K562 (cell line): Measurements from ENCODE around the gene RET. TPM values are rescaled to one million over a fixed set of nuclear protein-coding genes. Genes with fewer than 3 reads are reported as not detected.

Experiments
- ATAC-seq: fragments of 200-7000 bp; cut with Tn5 transposase; 3 replicates; pipeline ENCODE4 v1.9.1; 2020; ENCODE audit warnings: moderate library complexity
- BruUV-seq: library from RNA; stranded (reverse); fragments of 400-500 nt; replicated peaks from 2 replicates; lab custom pipeline; 2021; lab: Mats Ljungman, UMichigan
- CTCF ChIA-PET: fragments of 300-600 bp; formaldehyde crosslinking; extraction: SDS; loops from one replicate; lab custom pipeline; 2021; ENCODE audit warnings: low intra/inter-chr PET ratio; lab: Yijun Ruan, JAX
- POLR2A ChIA-PET: fragments of 300-600, 350-650 bp; sonication (Branson Sonifier 250); formaldehyde crosslinking; extraction: SDS; loops from one replicate; lab custom pipeline; 2021; ENCODE audit warnings: antibody characterized with exemption, inconsistent platforms; lab: Yijun Ruan, JAX
- DNase-seq, 4 experiments: peaks; one replicate each; pipeline versions ENCODE4 v3.0.0 to v3.0.0-alpha.2; 2011 to 2018; ENCODE audit warnings: low spot score in 3 of 4, mixed read lengths in 3 of 4; ENCODE audit errors: extremely low read depth in 1 of 4
- FAIRE-seq: peaks from 2 replicates; lab custom pipeline; 2011; peaks lifted over from hg19 to GRCh38; lab: Jason Lieb, UNC
- H2AFZ ChIP-seq: 2 replicates; pipeline ENCODE4 v1.6.0; 2011; ENCODE audit warnings: low read depth, low read length, control low read depth, inconsistent platforms
- H3K27ac ChIP-seq: fragments of 200-600 bp; 3 replicates; pipeline ENCODE4 v1.8.0; 2011; ENCODE audit warnings: low read depth, mild to moderate bottlenecking, control low read depth, inconsistent platforms, low read length, moderate library complexity, mixed read lengths; ENCODE audit errors: extremely low read depth
- H3K27me3 ChIP-seq, 2 experiments: fragments of 300-600 bp in 1 of 2; 2 replicates in 1 of 2; 3 replicates in 1 of 2; pipeline versions ENCODE4 v1.6.0 to v1.8.0; 2011; ENCODE audit warnings: inconsistent platforms in 2 of 2, low read length in 2 of 2, mild to moderate bottlenecking in 1 of 2, mixed read lengths in 1 of 2, moderate library complexity in 1 of 2; ENCODE audit not compliant: control insufficient read depth in 2 of 2, insufficient read depth in 2 of 2
- H3K36me3 ChIP-seq: fragments of 300-600 bp; 3 replicates; pipeline ENCODE4 v1.8.0; 2011; ENCODE audit warnings: mild to moderate bottlenecking, low read length, inconsistent platforms; ENCODE audit not compliant: control insufficient read depth, insufficient read depth
- H3K4me1 ChIP-seq, 2 experiments: fragments of 200-600 bp in 1 of 2; replicated peaks in 1 of 2; 2 replicates in 1 of 2; 3 replicates in 1 of 2; pipeline versions ENCODE4 v1.5.1 to v1.8.0; 2011; ENCODE audit warnings: inconsistent platforms in 2 of 2, low read length in 2 of 2, mild to moderate bottlenecking in 1 of 2, mixed read lengths in 1 of 2, moderate library complexity in 1 of 2; ENCODE audit not compliant: control insufficient read depth in 2 of 2, insufficient read depth in 2 of 2
- H3K4me2 ChIP-seq: 2 replicates; pipeline ENCODE4 v1.6.1; 2011; ENCODE audit warnings: low read length, control low read depth, inconsistent platforms, mixed read lengths; ENCODE audit not compliant: insufficient read depth
- H3K4me3 ChIP-seq: fragments of 200-600 bp; sonication (generic), shearing (Covaris generic); 2 replicates; pipeline ENCODE4 v1.5.1; 2016; ENCODE audit warnings: control low read depth, inconsistent platforms
- H3K79me2 ChIP-seq: fragments of 200-600 bp; 3 replicates; pipeline ENCODE4 v1.8.0; 2011; ENCODE audit warnings: low read length, inconsistent platforms; ENCODE audit not compliant: control insufficient read depth, insufficient read depth
- H3K9ac ChIP-seq, 2 experiments: 2 replicates each; pipeline versions ENCODE4 v1.6.0 to v1.6.1; 2011; ENCODE audit warnings: low read depth in 2 of 2, low read length in 2 of 2, control low read depth in 1 of 2, inconsistent platforms in 1 of 2, mild to moderate bottlenecking in 1 of 2, mixed read lengths in 1 of 2; ENCODE audit not compliant: insufficient read depth in 1 of 2
- H3K9me1 ChIP-seq: one replicate; pipeline ENCODE4 v1.6.0; 2011; ENCODE audit warnings: inconsistent platforms, mild to moderate bottlenecking, low read length, moderate library complexity; ENCODE audit not compliant: control insufficient read depth, insufficient read depth
- H3K9me3 ChIP-seq: replicated peaks from 2 replicates; pipeline ENCODE4 v1.5.1; 2011; ENCODE audit warnings: low read depth, low read length, inconsistent platforms; ENCODE audit not compliant: control insufficient read depth, insufficient read depth
- H4K20me1 ChIP-seq: replicated peaks from 2 replicates; pipeline ENCODE4 v1.6.1; 2011; ENCODE audit warnings: low read length, inconsistent platforms, mixed read lengths; ENCODE audit not compliant: control insufficient read depth, insufficient read depth
- BRF1 ChIP-seq: IDR thresholded peaks from 3 replicates; pipeline ENCODE4 v1.6.1; 2011; ENCODE audit warnings: borderline replicate concordance, mild to moderate bottlenecking; ENCODE audit not compliant: insufficient read length; ENCODE audit errors: extremely low read depth
- CBFA2T3 ChIP-seq: fragments of 450-650 bp; IDR thresholded peaks from 2 replicates; pipeline ENCODE4 v1.6.1; 2017
- E4F1 ChIP-seq: fragments of 250-450 bp; sonication (Bioruptor Pico); IDR thresholded peaks from 2 replicates; pipeline ENCODE4 v1.5.0; 2021; ENCODE audit warnings: mild to moderate bottlenecking, borderline replicate concordance
- HNRNPL ChIP-seq: fragments of 200-400 bp; formaldehyde crosslinking; IDR thresholded peaks from 2 replicates; pipeline ENCODE4 v1.6.1; 2017; ENCODE audit warnings: low read depth, mild to moderate bottlenecking, low read length
- MYBL2 ChIP-seq, 2 experiments: fragments of 450-650 bp in 1 of 2; sonication (generic) in 1 of 2; formaldehyde crosslinking in 1 of 2; IDR thresholded peaks; 2 replicates each; pipeline versions ENCODE4 v1.6.1 to v1.8.1; 2017 to 2022; ENCODE audit warnings: borderline replicate concordance in 1 of 2, inconsistent platforms in 1 of 2, low read depth in 1 of 2, mild to moderate bottlenecking in 1 of 2, missing genetic modification reagents in 1 of 2, moderate library complexity in 1 of 2
- ZEB2 ChIP-seq: fragments of 450-650 bp; IDR thresholded peaks from 2 replicates; pipeline ENCODE4 v1.6.1; 2016
- WGBS: fragments of 100-300 bp; shearing (Covaris generic); methylation state at CpG from one replicate; pipeline ENCODE4 v1.1.6; 2016; ENCODE audit warnings: low coverage, mixed read lengths; ENCODE audit not compliant: insufficient coverage; ENCODE audit errors: missing lambda C conversion rate; 5-methylcytosine and 5-hydroxymethylcytosine counted together
- in situ Hi-C: fragments of 300-500 bp; cut with MboI; formaldehyde crosslinking; loops from 4 replicates; pipeline ENCODE4 v1.15.0; 2018; ENCODE audit warnings: inconsistent platforms, mixed read lengths
- intact Hi-C: fragments of 100-400 bp; cut with micrococcal nuclease; formaldehyde crosslinking; loops from 2 replicates; pipeline ENCODE4 v1.14.2; 2022
- polyA plus RNA-seq, 8 experiments: library from polyadenylated mRNA; depleted of rRNA in 4 of 8; stranded (reverse) in 5 of 8; unstranded in 3 of 8; fragments of >200 nt; fragmentation: Nextera tagmentation in 2 of 8; fragmentation: Illumina TruSeq in 1 of 8; extraction: Ambion mirVana in 2 of 8; extraction: Trizol in 1 of 8; gene quantifications; 2 replicates each; pipeline versions ENCODE4 v1.2.1 to v1.2.3, GENCODE V29; 2011 to 2014; ENCODE audit warnings: inconsistent platforms in 1 of 8, missing spikeins in 1 of 8
- total RNA-seq, 7 experiments: library from RNA; depleted of rRNA in 6 of 7; stranded (reverse); fragments of >200 nt in 6 of 7; fragmentation: Illumina TruSeq in 2 of 7; extraction: Trizol in 2 of 7; gene quantifications; 2 replicates each; pipeline versions ENCODE4 v1.2.1 to v1.2.3, GENCODE V29; 2011 to 2021; ENCODE audit warnings: low replicate concordance in 1 of 7

The RET gene
- total and polyA plus RNA-seq, 9 of the 15 experiments (the other 6 are each of a cell fraction or from before 2014, with no cell fraction given), result 0.04 to 0.05 TPM; not detected in 7

- POLR2A ChIA-PET, result no interaction called here
- H2AFZ ChIP-seq, result no peak overlapping the region
- peaks cover 4 to 44% of the 10 kb centered on the region in 2 experiments; a peak in 4 of 5 replicates for H3K27me3 ChIP-seq
- in situ Hi-C loops (no loop called here), intact Hi-C loops (no loop called here)
- TF ChIP-seq HNRNPL, result no peak
- no peak for TF ChIP-seq MYBL2 (IDR thresholded peaks at IDR 0.05; ENCODE audit: low read depth)
- TF ChIP-seq MYBL2 (CRISPR knock-in tag; IDR thresholded peaks at IDR 0.05; ENCODE audit: borderline replicate concordance), result no peak
- TF ChIP-seq E4F1, result no peak
- no peak for TF ChIP-seq BRF1
- TF ChIP-seq CBFA2T3, result peak; percentile 21; the same call in 1 of the 2 replicates
- TF ChIP-seq ZEB2, result no peak
- 0% methylated on average over 6 of the region's 6 CpGs for WGBS
- no peaks in the 10 kb centered on the region for H3K9me3 ChIP-seq
- ATAC-seq (no peak), DNase-seq (no peak), FAIRE-seq (no peak)
- no peak overlapping the region for H3K9ac ChIP-seq
- no peak overlapping the region for H3K4me3 ChIP-seq
- H3K4me1 ChIP-seq, result peaks cover 0 to 4% of the 10 kb centered on the region in 2 experiments; a peak in 2 of 5 replicates
- no peaks in the 10 kb centered on the region for H3K79me2 ChIP-seq
- no peaks in the 10 kb centered on the region for H3K9me1 ChIP-seq
- no peak overlapping the region for H3K27ac ChIP-seq
- CTCF ChIA-PET, result no interaction called here
- H3K36me3 ChIP-seq, result no peaks in the 10 kb centered on the region
- no peak overlapping the region for H3K4me2 ChIP-seq
- H4K20me1 ChIP-seq, result peaks cover 4% of the 10 kb centered on the region
- no TSS peak for BruUV-seq
Measured at GRCh38 chr10:43060291-43060690, 16.6 kb upstream of the RET start.
